Activated CD4-positive, alpha-beta T cell treated with anti-CD3 and anti-CD28 coated beads for 48 hours (primary cell): Measurements from ENCODE around the gene KRT75.

Source experiments
- DNase-seq: peaks from one replicate; pipeline ENCODE4 v3.0.0-alpha.2; 2020

Gene KRT75

DNA sequence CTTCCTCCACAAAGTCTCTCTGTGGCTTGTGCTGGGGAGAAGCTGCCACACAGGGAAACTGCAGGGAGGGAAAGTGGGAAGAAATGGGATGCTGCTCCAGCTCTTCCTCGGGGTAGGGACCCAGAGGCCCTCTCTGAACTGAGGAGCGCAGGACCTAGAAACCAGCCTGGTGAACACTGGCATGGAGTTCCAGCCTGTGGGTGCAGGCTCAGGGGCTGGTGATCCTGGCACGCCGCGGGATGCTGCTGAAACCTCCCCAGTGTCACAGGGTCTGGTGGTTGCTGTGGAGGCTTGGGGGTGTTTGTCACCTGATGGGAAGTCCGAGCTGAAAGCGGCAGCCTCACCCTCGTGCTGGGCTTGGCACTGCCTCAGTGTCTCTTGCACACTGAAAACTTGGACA, 5.2 kb upstream of the KRT75 start:
- DNase-seq: no peak

DNA sequence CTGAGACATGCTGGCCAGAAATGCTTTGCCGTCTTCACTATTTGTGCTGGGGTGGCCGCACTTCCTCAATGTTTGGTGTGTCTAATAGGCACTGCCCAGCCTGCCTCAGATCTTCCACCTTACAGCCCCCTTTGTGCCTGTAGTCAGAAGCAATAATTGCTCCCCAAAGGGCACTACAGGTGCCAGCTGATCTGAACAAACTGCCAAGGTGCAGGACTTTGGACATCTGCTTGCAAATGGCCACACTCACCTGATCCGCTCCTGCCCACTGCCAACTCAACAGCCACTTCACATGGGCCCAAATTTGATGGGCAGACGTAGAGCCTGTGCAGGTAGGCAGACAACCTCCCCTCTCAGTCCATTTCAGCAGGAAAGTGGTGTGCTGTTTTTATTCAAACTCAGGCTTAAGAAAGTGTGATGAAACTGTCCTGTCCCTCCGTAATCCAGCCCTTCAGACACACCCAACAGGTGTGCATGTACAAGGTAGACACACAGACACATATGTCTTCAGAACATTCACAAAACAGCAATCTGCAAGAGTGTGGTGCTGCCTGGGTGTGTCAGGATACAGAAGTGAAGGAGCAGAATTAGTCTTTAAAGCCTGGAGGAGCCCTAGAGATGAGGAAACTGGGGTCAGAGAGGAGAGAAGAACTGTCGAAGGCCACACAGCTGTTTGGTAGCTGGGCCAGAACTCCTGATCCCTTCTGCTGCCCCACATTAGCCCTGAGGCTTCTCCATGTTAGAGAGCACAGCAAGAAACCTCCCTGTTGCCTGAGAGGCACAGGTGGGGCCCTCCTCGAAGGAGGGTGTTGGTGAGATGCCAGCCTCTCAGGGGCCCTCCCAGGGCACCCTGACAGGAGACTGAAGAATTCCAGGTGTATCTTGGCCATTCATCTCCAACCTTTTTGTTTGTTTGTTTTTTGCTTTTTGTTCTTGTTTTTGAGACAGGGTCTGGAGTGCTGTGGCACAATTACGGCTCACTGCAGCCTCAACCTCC, 4.4 kb upstream of the KRT75 start:
- DNase-seq: no peak

DNA sequence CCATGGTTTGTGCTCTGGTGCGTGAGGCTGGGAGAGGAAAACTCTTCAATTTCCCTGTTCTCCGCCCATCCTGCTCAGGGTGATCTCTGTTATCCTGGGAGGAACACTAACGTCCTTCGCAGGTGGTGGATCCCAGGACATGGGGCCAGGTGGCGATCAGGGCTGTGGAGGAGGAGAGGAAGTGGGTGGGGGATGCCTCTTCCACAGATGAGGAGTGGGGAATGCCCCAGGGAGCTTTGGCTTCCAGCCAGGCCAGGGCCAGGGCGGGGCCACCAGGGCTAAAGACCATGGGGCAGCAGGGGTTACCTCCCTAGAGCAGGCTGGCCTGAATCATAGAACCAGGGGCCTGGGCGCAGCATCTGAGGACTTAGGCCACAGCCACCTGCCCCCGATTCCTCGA, 3.3 kb upstream of the KRT75 start:
- DNase-seq: no peak

DNA sequence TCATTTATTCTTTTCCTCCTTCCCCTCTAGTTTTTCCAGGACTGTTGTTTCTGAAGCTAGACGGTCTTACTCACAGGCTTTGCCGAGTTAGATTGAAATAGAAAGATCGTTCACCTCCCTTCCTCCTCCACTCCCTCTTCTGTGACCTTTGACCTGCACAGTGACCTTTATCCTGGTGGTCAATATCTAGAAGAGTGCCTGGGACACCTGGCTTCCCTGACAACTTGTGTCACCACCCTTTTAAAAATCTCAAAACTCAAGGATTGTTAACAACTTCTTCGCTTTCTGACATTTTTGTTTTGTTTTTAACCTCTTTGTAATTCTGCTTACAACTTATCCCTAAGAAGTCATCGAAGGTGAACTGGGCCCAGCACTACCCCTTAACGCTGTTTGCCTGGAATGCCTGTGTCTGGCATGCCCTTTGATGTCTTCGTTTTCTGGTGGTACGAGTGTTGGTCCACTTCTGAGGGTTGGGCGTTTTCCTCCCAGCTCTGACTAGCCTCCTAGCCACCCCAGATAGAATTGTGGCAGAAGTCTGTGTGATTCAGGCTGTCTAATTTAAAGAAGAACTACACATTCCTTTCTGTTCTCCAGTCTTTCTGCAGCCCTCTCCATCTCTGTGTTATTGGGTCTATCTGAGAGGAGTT, 2.8 kb upstream of the KRT75 start:
- no peak for DNase-seq

DNA sequence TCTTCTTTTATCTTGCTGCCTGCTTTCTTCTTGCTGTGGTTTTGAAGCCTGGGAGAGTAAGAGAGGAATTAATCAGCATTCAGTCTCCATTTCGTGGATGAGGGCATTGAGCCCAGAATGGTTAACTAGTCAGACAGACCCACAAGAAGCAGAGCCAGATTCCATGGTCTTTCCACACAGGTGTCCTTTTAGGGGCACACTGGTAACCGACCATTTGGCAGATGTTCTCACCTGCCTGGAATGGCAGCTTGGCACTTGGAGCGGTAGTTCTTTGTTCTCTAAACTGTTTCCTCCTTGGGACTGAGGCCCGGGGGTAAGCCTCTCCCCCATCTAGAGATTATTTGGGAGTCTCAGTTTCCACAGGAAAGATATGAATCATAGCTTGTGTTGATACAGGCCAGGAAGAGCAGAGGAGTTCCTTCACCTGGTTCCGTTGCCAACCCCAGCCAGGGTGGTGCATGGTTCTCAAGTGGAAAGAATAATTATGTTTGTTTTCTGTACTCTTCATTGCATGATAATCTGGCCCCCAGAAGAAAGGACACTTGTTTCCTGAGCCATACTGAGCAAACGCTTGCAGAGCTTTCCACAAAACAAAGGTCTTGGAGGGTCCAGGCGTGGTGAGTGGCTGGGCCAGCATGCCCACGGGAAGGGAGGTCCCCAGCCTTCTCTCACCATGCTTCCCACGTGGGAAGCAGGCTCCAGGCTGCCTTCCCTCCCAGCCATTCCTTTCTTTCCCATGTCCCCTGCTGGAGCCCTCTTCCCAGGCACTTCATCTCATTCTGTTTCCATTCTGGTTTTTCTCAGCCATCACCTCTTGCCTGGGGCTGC, 2.0 kb upstream of the KRT75 start:
- no peak for DNase-seq

DNA sequence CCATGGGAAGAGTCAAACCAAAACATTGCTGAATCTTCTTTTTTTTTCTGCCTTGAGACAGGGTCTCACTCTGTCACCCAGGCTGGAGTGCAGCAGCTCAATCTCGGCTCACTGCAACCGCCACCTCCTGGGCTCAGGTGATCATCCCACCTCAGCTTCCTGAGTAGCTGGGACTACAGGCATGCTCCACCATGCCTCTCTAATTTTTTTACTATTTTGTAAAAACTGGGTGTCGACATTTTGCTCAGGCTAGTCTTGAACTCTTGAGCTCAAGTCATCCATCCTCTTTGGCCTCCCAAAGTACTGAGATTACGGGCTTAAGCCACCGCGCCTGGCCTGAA, 1.5 kb upstream of the KRT75 start:
- DNase-seq: no peak

DNA sequence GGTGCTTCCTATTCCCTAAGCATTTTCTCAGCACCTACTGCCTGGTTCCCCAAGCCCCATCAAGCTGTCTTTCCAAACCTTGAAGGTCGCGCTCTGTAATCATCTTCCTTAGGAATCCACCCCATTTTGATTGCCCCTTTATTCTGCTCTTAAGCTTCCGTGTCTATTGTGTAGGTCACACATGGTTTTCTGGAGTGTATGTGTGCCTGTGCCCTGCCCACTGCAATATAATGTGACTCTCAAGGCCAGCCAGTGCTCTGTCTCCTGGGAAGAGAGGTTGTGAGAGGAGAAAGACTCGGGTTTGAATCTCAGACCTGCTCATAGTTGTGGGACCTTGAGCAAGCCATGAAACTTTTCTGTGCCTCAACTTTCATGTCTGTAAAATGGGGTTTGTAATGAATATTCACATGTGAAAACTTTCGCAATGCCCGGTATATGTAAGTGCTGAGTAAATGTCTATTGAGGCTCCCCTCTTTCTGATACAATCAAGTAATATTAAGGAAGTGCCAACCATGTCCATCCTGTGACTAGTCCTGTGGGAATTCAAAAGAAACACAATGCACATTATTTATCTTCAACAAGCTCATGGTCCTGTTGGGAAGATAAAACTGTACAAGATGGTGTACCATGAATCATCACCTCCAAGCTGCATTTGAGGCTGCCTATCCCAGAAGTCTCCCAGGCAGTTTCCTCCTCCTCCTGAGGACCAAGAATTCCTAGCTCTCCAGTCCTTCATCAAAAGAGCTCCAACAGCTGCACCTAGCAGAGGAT, 774 bp upstream of the KRT75 start:
- DNase-seq: no peak

DNA sequence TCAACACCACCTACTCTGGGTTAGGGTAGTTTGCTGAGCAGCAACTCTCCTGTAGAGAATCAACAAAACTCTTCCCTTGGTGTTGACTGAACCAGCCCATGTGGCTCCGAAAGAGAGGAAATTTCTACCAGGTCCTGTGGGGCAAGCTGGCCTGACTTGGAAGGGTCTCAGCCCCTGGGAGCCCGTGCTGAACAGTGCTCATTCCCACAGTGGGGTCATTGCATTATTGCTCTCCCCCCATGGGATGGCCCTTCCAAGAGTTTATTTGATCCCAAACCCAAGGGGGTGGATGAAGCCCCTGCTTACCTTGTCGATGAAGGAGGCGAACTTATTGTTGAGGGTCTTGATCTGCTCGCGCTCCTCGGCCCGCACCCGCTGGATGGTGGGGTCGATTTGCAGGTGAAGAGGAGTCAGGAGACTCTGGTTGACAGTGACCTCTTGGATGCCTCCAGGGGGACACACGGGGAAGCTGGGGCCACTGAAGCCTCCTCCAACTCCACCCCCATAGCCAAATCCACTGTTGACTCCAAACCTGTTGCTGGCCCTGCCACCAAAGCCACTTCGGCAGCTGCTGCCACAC, 580 bp downstream of the KRT75 start:
- DNase-seq: no peak

DNA sequence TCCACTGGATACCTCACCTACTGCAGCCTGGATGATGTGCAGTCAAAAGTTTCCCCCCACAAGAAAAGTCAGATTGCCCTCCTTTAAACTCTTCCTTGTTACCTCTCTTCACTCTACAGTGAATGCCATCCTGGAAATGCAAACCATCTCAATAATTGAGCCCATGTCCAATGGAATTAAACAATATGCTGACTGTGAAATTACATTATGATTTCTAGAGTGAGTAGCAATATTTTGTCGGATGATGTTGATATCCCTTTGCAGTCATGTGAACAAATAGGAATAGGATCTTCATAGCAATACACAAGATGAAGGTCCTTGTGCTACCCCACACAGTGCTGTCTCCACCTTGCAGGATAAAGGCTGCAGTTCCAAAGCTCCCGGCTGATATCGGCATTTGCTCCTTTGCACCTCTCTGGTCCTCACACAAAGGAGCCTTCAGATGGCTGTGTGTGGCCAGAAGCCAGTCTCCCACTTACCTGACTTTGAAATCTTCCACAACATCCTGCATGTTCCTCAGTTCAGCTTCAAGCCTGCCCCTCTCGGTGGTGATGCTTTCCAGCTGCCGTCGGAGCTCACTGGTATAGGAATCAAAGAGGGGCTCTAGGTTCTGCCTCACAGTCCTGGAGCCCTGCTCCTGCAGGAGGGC, 1.5 kb downstream of the KRT75 start:
- DNase-seq: no peak

DNA sequence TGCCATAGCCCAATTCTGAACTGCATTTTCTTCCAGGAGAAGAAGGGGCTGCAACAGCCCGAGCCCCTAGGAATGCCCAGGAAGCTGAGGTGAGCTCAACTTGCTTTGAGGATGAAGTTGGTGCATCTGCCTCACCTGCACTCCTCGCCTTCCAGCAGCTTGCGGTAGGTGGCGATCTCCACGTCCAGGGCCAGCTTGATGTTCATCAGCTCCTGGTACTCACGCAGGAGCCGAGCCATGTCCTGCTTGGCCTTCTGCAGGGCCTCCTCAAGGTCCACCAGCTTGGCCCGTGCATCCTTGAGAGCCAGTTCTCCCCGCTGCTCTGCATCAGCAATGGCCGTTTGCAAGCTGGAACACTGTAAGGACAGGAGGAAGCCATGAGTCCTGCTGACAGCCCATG, 6.0 kb downstream of the KRT75 start:
- peak; percentile 7 for DNase-seq

DNA sequence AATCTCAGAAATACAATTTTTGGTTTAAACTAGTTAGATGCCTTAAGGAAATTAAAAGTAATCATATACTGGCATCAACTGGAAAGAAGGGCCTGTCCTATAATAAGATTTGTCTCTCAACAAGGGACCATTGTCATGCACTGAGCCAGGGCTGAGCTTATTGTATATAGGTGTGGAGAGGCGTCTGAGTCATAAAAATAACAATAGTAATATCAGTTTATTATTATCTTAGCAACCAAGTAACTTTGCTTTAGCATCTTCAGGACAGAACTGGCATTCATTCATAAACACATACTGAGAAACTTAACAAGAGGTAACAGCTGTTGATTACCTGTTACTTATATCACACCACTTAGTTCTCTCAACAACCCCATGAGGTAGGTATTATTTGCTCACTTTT, 7.1 kb downstream of the KRT75 start:
- no peak for DNase-seq

DNA sequence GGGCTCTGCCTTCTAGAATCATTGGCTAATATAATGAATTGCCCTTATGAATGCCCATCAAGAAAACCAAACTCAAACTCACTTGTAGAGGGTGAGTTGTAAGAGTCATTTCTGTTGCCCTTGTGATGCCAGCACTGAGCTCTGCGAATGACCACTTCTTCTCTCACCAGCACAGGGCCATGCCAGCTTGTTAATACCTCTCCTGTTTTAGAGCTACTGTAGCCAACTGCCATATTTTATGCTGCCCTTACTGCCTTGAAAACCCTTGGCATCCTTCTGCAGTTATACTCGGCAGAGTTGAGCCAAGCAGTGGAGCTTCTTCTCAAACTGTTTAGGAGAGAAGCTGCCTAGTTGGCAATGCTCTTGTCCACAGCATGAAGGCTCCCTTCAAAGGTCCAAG, 8.1 kb downstream of the KRT75 start:
- DNase-seq: no peak

DNA sequence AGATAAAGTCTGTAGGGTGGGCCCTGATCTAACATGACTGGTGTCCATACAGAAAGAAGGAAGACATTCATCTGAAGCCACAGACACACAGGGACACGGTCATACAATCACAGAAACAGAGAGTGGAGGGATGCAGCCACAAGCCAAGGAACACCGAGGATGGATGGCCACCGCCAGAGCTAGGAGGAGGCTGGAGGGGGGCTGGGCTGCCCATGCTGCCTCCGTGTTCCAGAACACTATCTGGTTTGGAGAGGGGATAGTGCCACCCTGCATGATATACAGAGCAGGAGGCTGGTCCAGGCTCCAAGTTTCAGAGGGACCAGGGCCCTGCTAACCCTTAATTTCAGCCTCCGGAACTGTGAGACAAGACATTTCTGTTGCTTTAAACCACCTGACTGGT, 8.7 kb downstream of the KRT75 start:
- DNase-seq: no peak

DNA sequence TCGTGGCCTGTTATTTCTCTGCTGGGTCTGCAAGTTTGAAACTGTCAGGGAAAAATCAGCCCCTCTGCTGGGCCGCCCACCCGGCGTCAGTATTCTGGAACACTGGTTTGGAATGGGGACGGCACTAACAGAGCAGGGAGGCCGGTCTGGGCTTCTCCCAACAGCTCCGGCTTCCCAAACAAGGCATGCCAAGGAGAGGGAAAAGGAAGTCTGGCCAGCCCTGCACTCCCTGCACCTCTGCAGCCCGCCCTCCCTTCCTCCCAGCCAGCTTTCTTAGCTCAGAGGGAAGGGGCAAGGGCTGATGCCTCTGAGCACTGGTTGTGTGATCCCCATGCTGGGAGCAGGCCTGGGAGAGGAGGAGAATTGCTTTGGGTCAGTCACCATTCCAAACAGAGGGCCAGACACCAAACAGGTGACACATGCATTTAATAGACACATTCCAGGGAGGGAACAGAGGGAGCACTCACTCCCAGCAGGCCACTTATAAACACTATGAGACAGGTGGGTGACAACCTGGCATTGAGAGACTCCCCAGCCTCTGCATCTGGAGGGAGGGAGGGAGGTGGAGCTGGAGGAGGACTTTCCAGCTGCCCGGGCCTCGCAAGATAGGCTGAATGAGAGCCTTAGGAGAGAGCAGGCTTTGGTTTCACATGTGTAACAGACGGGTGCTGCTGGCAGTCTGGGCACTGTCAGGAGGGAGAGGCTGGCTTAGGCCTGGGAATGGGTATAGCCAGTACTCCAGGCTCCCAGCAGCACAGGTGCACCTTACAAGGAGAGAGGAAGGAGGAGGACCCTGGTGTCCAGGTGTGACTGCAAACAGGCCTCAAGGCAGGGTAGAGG, 10.3 kb downstream of the KRT75 start:
- DNase-seq: no peak

DNA sequence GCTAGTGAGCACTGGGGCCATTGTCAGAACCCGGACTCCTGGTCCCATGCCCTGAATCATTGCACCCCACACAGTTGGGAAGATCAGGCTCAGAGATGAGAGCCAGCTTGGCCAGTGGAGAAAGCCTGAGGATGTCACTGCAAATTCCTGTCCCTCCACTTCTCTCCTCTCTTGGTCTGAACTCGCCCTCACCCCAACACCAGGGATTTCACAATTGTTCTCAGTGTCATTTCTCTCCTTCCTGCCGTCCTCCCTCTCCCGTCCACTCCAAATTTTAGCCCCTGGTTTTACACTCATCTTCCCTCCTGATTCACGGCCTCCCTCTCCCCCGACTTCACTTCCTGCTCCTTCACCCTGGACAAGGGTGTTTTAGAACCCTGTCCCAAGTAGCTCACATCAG, 11.1 kb downstream of the KRT75 start:
- DNase-seq: no peak

DNA sequence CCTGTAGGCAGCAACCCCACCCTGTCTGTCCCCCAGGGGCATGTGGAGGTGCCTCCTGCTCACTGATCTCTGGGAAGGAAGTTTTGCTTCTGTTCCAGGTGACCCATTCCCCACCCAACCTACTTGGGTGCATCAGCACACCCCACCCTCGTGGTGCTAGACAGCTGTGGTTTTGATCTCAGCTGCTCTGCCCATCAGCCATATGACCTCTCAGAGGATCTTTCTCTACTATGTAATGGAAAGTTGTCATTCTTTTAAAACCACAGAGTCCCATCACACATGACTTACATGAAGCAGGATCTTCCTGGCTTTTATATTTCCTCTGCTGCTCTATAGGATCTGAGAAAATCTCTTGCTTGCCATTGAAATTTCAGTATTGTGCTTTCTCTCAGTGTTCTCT, 14.5 kb downstream of the KRT75 start:
- DNase-seq: no peak

DNA sequence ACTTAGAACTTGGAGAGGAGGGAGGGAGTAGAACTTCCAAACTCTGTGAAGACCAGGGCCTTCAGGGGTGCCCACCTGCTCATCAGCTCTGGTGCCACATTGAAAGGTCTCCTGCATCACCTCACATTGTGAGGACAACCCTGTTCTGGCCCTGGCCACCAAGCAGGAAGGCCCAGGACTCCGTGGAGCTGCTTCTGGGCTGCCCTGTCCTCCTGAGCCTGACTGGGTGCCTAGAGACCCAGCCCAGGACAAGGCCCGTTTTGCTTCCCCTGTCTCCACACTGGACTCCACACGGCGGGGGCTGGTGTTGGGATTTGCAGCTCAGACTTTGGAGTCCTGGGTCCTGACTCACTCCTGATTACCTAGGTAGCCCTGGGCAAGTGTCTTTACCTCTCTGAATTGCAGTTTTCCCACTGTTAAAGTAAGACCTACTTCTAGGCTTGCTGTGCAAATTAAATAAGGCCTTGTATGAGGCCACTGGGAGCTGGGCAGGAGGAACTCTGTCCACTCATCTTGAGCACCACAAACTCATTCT, 15.5 kb downstream of the KRT75 start:
- no peak for DNase-seq

DNA sequence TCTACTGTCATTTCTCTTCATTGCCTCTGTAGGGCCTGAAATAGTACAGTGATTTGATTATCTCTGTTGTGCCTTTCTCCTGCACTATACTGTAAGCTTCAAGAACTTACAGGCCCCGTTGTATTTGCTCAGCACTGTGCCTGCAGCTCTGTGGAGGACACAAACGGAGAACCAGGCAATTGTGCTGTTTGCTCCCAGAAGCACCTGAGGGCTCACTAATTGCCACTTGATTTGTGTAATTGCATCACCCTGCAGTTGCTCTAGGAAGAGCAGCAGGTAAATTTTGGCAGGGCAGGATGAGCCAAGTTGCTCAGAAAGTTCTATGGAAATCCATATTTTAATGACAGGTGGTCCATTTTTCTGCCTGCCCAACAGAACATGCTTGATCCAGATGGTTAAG, 16.4 kb downstream of the KRT75 start:
- DNase-seq: no peak

DNA sequence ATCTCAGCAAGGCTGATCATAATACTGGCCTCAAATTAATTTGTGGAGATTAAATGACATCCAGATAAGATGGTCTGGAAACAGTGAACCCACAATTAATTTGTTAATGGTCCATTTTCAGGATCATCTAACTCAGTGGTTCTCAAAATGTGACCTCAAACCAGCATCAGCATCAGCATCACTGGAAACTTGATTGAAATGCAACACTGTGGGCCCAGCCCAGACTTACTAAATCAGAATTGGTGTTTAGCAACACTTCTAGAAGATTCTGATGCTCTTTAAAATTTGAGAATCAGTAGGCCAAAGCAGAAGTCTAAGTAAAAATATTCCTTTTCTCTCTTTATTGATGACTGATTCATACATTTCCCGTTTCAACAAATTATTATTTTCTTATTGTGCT, 17.4 kb downstream of the KRT75 start:
- no peak for DNase-seq

DNA sequence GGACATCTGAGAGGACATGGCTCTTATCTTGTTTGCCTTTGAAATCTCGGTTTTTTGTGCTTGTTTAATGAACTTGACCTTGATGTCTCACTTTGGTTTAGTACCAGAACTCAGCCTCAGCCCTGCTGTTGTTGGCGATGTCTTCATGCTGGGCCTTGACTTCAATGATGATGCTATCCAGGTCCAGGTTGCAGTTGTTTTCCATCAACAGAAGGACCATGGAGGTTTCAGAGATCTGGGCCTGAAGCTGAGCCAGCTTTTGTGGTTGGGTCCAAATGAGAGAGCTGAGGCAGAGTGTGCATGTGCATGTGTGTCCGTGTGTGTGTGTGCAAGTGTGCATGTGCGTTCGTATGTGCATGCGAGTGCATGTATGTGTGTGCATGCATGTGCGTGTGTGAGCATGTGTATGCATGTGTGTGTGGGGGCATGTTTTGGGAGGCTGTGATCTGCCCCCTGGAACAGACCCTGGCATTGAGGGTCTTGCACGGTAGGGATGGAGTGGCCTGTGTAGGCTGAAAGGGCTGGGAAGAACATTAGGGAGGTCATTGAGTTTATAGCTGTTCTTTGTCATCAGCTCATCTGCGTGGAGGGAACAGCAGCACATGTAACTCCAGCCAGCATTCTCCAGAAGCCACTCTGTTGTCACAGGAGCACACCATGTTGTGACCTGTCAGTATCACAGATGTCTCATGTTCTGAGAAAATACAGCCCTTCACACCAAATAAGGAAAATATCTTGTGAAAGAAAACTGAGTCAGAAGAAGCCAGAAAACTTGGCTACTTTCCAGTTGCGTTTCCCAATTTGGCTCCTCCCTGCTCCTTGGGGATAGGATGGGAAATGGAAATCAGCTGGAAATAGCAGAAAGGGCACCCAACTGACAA, 18.1 kb downstream of the KRT75 start:
- DNase-seq: no peak
